OCI-LY7 (cell line): ENCODE data around the gene PLXNC1. TPM values are rescaled to one million over a fixed set of nuclear protein-coding genes. Genes with fewer than 3 reads are reported as not detected.

Experiments
- BruUV-seq: library from RNA; stranded (reverse); fragments of 400-500 nt; replicated peaks from 2 replicates; lab custom pipeline; 2021; lab: Mats Ljungman, UMichigan
- CTCF ChIA-PET: fragments of 300-600 bp; sonication (Branson Sonifier 250); formaldehyde crosslinking; loops from one replicate; lab custom pipeline; 2022; ENCODE audit warnings: antibody characterized with exemption; ENCODE audit not compliant: unreplicated experiment; lab: Charles Lee
- POLR2A ChIA-PET: fragments of 300-600 bp; sonication (Branson Sonifier 250); formaldehyde crosslinking; loops from one replicate; lab custom pipeline; 2022; ENCODE audit warnings: antibody characterized with exemption; lab: Charles Lee
- DNase-seq: peaks from one replicate; pipeline ENCODE4 v3.0.0-alpha.2; 2015; ENCODE audit warnings: low spot score
- H2AFZ ChIP-seq: fragments of 200-600 bp; sonication (generic), shearing (Covaris generic); 2 replicates; pipeline ENCODE4 v1.6.1; 2014; ENCODE audit warnings: mild to moderate bottlenecking, antibody characterized with exemption, low read length, moderate library complexity
- H3K27ac ChIP-seq: fragments of 200-600 bp; sonication (generic); 2 replicates; pipeline ENCODE4 v1.5.1; 2014; ENCODE audit warnings: mixed run types, low read depth, mild to moderate bottlenecking, moderate library complexity, low read length, inconsistent platforms; ENCODE audit not compliant: poor library complexity, severe bottlenecking
- H3K36me3 ChIP-seq: fragments of 200-600 bp; sonication (generic); 2 replicates; pipeline ENCODE4 v1.6.1; 2014; ENCODE audit warnings: mild to moderate bottlenecking, antibody characterized with exemption, low read length, moderate library complexity, mixed read lengths; ENCODE audit not compliant: insufficient read depth
- H3K4me1 ChIP-seq: fragments of 200-600 bp; sonication (generic); 2 replicates; pipeline ENCODE4 v1.5.1; 2014; ENCODE audit warnings: mild to moderate bottlenecking, low read length; ENCODE audit not compliant: insufficient read depth, poor library complexity, severe bottlenecking
- H3K4me2 ChIP-seq: fragments of 200-600 bp; sonication (generic); 2 replicates; pipeline ENCODE4 v1.6.1; 2014; ENCODE audit warnings: mild to moderate bottlenecking, low read length
- H3K4me3 ChIP-seq: fragments of 200-600 bp; sonication (generic); 2 replicates; pipeline ENCODE4 v1.5.1; 2014; ENCODE audit warnings: mild to moderate bottlenecking, low read depth, low read length; ENCODE audit not compliant: poor library complexity, severe bottlenecking
- H3K79me2 ChIP-seq: fragments of 200-600 bp; sonication (generic); 2 replicates; pipeline ENCODE4 v1.6.1; 2016; ENCODE audit warnings: low read depth, mild to moderate bottlenecking, low read length, moderate library complexity, mixed read lengths; ENCODE audit not compliant: insufficient read depth
- H3K9me2 ChIP-seq: fragments of 200-600 bp; sonication (generic); 2 replicates; pipeline ENCODE4 v1.6.1; 2016; ENCODE audit warnings: mild to moderate bottlenecking, low read length, mixed read lengths; ENCODE audit not compliant: insufficient read depth
- H3K9me3 ChIP-seq: fragments of 200-600 bp; sonication (generic); 2 replicates; pipeline ENCODE4 v1.6.1; 2014; ENCODE audit warnings: mild to moderate bottlenecking, mixed run types, low read length, mixed read lengths
- H4K20me1 ChIP-seq: fragments of 200-600 bp; sonication (generic); 2 replicates; pipeline ENCODE4 v1.6.1; 2014; ENCODE audit warnings: mild to moderate bottlenecking, antibody characterized with exemption, low read length, moderate library complexity, mixed read lengths; ENCODE audit not compliant: insufficient read depth
- EZH2phosphoT487 ChIP-seq: fragments of 200-600 bp; sonication (generic); IDR thresholded peaks from 2 replicates; pipeline ENCODE4 v1.6.1; 2018; ENCODE audit warnings: low read depth, borderline replicate concordance, mild to moderate bottlenecking, mixed run types, antibody characterized with exemption, low read length, moderate library complexity, mixed read lengths
- intact Hi-C: fragments of 100-400 bp; cut with micrococcal nuclease; formaldehyde crosslinking; loops from one replicate; pipeline ENCODE4 v1.10.0; 2022; ENCODE audit not compliant: unreplicated experiment
- total RNA-seq, 2 experiments: library from RNA; depleted of rRNA in 1 of 2; stranded (reverse); fragments of >200 nt in 1 of 2; shearing (Covaris generic) in 1 of 2; gene quantifications; 2 replicates each; pipeline ENCODE4 v1.2.3, GENCODE V29; 2014 to 2022
- TF ChIP-seq, protein P1 (sequence below): fragments of 200-600 bp; sonication (generic); conservative IDR thresholded peaks from 2 replicates; pipeline ENCODE4 v1.5.1; 2014; ENCODE audit warnings: mild to moderate bottlenecking, antibody characterized with exemption, low read length, moderate library complexity, mixed read lengths

The PLXNC1 gene
- total RNA-seq, 2 experiments from 2014 or later = 4.5 to 8.0 TPM

DNA sequence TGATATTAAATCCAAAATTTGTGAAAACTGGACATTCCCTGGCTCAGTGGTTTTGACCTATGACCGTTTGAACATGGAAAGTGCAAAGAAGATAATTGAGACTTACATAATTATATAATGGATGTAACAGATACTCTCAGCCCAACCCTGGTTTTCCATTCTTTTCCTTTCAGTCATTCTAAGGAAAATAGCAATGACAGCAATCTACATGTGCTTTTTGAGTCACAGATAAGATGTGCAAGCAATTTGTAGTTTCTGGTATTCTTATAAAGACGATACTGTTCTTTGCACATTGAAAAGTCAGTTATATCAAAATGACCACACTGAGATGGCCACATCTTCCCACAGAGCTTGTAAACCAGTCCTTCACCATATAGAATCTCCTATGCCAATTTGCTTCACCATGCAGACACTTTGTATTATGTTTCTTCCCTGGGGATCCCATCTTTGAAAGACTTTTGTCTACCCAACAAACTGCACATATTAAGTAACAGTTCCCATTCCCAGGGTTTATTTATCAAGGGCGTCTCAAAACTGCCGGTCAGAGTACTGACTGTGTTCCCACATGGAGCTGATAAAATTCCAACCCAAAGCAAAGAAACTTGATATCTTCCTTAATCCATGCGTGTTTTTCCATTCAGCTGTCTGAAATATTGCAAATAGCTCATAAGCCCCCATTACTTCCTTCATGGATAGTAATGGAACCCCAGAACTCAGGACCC is 34.8 kb downstream of the PLXNC1 start:
- BruUV-seq = no TSS peak
- no peak overlapping the region for H3K4me3 ChIP-seq
- intact Hi-C loops = no loop called here
- no peak overlapping the region for H2AFZ ChIP-seq
- no peaks in the 10 kb centered on the region for H3K36me3 ChIP-seq
- ChIA-PET CTCF (no interaction called here), POLR2A (interaction anchor here (0.5 to 1.7 kb wide), 6 partner anchors 10 to 1147 kb away, joined by 3 to 7 read pairs (median 4); no protein-coding TSS in a partner anchor)
- H3K27ac ChIP-seq = no peak overlapping the region
- H3K4me1 ChIP-seq = no peaks in the 10 kb centered on the region
- TF ChIP-seq, protein P1, sequence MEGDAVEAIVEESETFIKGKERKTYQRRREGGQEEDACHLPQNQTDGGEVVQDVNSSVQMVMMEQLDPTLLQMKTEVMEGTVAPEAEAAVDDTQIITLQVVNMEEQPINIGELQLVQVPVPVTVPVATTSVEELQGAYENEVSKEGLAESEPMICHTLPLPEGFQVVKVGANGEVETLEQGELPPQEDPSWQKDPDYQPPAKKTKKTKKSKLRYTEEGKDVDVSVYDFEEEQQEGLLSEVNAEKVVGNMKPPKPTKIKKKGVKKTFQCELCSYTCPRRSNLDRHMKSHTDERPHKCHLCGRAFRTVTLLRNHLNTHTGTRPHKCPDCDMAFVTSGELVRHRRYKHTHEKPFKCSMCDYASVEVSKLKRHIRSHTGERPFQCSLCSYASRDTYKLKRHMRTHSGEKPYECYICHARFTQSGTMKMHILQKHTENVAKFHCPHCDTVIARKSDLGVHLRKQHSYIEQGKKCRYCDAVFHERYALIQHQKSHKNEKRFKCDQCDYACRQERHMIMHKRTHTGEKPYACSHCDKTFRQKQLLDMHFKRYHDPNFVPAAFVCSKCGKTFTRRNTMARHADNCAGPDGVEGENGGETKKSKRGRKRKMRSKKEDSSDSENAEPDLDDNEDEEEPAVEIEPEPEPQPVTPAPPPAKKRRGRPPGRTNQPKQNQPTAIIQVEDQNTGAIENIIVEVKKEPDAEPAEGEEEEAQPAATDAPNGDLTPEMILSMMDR = no peak
- no peak for TF ChIP-seq EZH2phosphoT487
- no peak for DNase-seq
- no peak overlapping the region for H3K4me2 ChIP-seq
- no peaks in the 10 kb centered on the region for H3K9me3 ChIP-seq
- H3K9me2 ChIP-seq = no peaks in the 10 kb centered on the region
- no peaks in the 10 kb centered on the region for H3K79me2 ChIP-seq
- H4K20me1 ChIP-seq = no peaks in the 10 kb centered on the region

DNA sequence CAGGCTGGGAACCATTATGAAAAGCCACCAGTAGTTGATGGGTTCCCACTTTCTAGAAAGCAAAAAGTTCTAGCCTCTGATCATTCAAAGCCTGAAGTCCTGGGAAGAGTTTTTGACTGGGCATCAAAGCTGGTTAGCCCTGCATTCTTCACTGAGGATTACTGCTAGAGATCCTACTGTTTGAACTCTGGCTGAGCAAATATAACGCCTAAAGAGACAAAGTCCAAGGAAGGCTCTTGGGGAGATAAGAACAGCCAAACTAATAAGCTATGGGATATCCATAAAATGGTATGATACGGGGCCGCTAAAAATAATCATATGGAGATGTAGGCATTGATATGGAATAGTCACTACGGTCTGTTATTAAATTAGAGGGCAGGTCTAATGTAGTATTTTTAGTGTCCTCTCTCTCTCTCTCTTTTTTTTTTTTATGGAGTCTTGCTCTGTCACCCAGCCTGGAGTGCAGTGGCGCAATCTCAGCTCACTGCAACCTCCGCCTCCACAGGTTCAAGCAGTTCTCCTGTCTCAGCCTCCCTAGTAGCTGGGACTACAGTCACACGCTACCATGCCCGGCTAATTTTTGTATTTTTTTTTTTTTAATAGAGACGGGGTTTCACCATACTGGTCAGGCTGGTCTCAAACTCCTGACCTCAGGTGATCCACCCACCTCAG is 35.5 kb downstream of the PLXNC1 start:
- POLR2A ChIA-PET = interaction anchor here (0.5 to 1.7 kb wide), 6 partner anchors 9 to 1146 kb away, joined by 3 to 5 read pairs (median 4); no protein-coding TSS in a partner anchor

More for the DNA sequence above, 35.5 kb downstream of the PLXNC1 start:
- H3K9me2 ChIP-seq = no peaks in the 10 kb centered on the region
- no TSS peak for BruUV-seq
- no peak overlapping the region for H2AFZ ChIP-seq
- no peaks in the 10 kb centered on the region for H3K9me3 ChIP-seq
- no peak for TF ChIP-seq EZH2phosphoT487
- TF ChIP-seq, protein P1 = no peak
- CTCF ChIA-PET = interaction anchor here (0.8 kb wide), 1 partner anchor 9 kb away, joined by 3 read pairs; no protein-coding TSS in a partner anchor
- no peak for DNase-seq
- H3K27ac ChIP-seq = no peak overlapping the region
- no peak overlapping the region for H3K4me3 ChIP-seq
- no peaks in the 10 kb centered on the region for H3K79me2 ChIP-seq
- H3K4me1 ChIP-seq = no peaks in the 10 kb centered on the region
- intact Hi-C loops = no loop called here
- no peak overlapping the region for H3K4me2 ChIP-seq
- no peaks in the 10 kb centered on the region for H3K36me3 ChIP-seq
- H4K20me1 ChIP-seq = no peaks in the 10 kb centered on the region
